RWPE1 (cell line): Measurements from ENCODE around the gene FOXL3.

Source experiments
- CTCF ChIA-PET: fragments of 350-600 bp; sonication (Branson Sonifier 250); formaldehyde crosslinking; extraction: SDS; loops from one replicate; lab custom pipeline; 2021; lab: Yijun Ruan, JAX
- POLR2A ChIA-PET: fragments of 400-600 bp; formaldehyde crosslinking; extraction: SDS; loops from one replicate; lab custom pipeline; 2020; ENCODE audit warnings: antibody characterized with exemption; ENCODE audit not compliant: low non-redundant PET; lab: Yijun Ruan, JAX
- DNase-seq: peaks from one replicate; pipeline ENCODE4 v3.0.0; 2012; ENCODE audit warnings: low spot score
- H3K27ac ChIP-seq: fragments of 450-650 bp; 2 replicates; pipeline ENCODE4 v1.5.1; 2017
- TF ChIP-seq, protein P1 (sequence below): fragments of 450-650 bp; conservative IDR thresholded peaks from 2 replicates; pipeline ENCODE4 v1.5.1; 2017; ENCODE audit warnings: low read depth, mild to moderate bottlenecking

Gene FOXL3

DNA sequence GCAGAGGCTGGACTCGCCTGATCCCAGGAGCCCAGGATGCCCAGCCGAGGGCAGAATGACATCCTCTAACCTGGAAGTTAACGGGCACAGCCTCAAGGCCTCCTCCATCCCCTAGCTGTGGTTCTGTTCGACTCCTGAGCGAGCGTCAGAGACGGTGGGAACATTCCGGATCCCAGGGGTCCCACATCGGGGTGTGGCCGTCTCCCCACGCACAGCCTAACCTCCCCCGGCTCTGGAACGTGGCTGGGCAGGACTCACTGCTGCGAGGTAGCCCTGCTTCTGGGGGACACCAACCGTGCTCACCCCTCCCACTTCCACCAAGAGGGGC, 8.4 kb downstream of the FOXL3 start:
- ChIA-PET CTCF (interaction anchor here (0.7 kb wide), 1 partner anchor 475 kb away, joined by 3 read pairs; no protein-coding TSS in a partner anchor), POLR2A (no interaction called here)
- no peak for DNase-seq
- H3K27ac ChIP-seq = no peak overlapping the region
- TF ChIP-seq, protein P1, sequence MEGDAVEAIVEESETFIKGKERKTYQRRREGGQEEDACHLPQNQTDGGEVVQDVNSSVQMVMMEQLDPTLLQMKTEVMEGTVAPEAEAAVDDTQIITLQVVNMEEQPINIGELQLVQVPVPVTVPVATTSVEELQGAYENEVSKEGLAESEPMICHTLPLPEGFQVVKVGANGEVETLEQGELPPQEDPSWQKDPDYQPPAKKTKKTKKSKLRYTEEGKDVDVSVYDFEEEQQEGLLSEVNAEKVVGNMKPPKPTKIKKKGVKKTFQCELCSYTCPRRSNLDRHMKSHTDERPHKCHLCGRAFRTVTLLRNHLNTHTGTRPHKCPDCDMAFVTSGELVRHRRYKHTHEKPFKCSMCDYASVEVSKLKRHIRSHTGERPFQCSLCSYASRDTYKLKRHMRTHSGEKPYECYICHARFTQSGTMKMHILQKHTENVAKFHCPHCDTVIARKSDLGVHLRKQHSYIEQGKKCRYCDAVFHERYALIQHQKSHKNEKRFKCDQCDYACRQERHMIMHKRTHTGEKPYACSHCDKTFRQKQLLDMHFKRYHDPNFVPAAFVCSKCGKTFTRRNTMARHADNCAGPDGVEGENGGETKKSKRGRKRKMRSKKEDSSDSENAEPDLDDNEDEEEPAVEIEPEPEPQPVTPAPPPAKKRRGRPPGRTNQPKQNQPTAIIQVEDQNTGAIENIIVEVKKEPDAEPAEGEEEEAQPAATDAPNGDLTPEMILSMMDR = no peak

DNA sequence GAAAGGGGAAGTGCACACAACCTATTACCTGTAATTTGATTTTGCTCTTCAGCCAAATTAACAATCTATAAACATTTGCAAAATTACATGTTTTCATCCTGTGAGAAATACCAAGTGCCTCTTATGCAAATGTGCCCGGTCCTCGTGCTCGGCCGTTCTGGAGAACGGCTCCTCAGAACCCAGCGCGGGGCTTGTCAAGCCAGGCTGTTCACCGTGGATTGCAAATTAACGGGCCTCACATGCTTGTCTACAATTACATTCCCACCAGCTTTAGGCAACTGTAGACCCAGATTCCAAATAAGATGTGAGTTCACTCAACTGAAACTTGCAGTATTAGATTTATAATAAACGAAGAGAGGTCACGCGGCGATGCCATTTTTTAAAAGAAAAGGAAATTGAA, 8.8 kb downstream of the FOXL3 start:
- DNase-seq = no peak
- no peak overlapping the region for H3K27ac ChIP-seq
- TF ChIP-seq, protein P1 = no peak
- ChIA-PET CTCF (interaction anchor here (0.7 kb wide), 1 partner anchor 474 kb away, joined by 3 read pairs; no protein-coding TSS in a partner anchor), POLR2A (no interaction called here)

DNA sequence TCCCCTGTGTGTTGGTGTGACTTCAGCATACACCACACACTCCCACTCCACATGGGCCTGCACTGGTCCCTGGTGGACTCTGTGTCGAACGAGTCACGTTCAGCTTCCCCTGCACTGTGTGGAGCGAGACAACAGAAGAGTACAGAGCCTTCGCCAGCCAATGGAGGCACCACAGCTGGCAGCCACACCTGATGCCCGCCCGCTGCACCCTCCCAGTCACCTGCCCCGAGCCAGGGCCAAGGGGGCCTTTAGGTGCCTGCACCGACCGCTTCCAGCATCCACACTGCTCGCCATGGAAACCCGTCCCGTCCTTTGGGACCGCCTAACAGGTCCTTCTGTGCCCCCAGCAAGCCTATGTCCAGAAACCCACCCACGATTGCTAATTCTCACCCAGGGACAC, 9.2 kb downstream of the FOXL3 start:
- no peak for DNase-seq
- TF ChIP-seq, protein P1 = no peak
- ChIA-PET CTCF (no interaction called here), POLR2A (no interaction called here)
- H3K27ac ChIP-seq = no peak overlapping the region

DNA sequence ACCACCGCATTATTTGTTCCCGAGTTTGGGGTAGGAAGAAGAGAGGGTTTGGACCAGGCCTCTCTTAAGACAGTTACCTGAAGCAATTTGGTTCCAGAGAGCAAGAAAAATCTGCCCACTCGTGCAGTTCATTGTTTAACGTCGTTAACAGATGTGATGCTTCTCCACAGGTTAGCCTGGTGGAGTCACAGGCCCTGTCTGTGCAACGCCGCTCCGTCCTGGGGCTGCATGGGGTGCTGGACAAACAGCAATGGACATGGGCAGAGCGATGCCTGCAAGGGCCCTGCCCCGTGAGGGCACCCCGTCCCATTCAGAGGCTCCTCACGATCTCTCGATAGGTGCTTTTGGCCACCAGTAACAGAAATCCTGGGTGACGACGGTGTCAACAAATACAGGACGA, 9.7 kb downstream of the FOXL3 start:
- POLR2A ChIA-PET = no interaction called here
- TF ChIP-seq, protein P1 = no peak
- DNase-seq = no peak
- CTCF ChIA-PET = no interaction called here
- H3K27ac ChIP-seq = no peak overlapping the region

DNA sequence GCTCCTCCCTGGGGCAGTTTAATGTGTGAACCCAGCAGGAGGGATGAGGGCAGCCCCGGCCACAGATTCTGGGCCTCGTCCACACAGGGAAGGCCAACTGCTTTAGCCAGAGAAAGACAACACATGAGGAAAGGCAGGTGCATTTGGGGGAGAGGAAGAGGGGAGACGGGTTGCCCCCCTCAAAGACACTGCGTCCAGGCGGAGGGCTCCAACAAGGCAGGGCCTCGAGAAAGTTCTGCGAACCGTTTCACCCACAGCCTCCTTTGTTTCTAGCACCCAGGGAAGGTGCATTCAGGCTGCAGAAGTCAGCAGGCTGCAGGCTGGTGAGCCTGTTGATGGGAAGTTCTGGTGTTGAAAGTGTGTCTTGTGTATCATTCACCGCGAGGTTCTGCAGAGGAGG, 10.1 kb downstream of the FOXL3 start:
- POLR2A ChIA-PET = no interaction called here
- TF ChIP-seq, protein P1 = no peak
- no peak overlapping the region for H3K27ac ChIP-seq

DNA sequence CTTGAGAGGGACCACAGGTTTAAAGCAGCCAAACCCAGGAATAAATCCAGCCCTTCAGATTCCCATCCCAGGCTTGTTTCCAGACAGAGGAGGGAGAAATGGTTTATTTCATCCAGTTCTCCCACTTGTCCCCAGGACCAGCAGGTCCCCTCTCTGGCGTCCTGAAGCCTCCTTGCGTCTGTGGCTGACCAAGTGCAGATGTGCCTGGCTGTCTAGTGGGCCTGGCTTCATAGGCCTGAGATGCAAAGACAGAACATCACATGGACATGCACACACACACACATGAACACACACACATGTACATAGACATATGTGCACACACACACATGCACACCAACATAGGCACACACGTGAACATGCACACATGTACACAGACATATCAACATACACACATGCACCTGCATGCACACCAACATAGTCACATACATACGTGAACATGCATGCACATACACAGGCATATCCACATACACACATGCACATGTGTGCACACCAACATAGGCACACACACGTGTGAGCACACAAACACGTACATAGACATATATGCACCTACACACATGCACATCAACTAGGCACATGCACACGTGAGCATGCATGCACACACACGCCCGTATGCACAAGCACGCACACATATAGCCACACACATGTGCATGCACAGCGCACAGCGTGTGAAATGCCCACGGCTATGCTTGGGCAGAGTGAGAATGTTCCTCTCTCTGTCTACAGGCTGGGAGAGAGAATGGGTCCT, 10.7 kb downstream of the FOXL3 start:
- CTCF ChIA-PET = no interaction called here
- DNase-seq = no peak
- POLR2A ChIA-PET = no interaction called here
- no peak overlapping the region for H3K27ac ChIP-seq
- TF ChIP-seq, protein P1 = no peak

More for the DNA sequence above, 10.1 kb downstream of the FOXL3 start:
- DNase-seq = no peak
- CTCF ChIA-PET = no interaction called here
